Right ventricle myocardium superior (tissue), 1 donor: ENCODE data around the gene AP1S2. TPM values are rescaled to one million over a fixed set of nuclear protein-coding genes. Genes with fewer than 3 reads are reported as not detected.

Experiments used
- total RNA-seq: library from RNA; stranded (reverse); fragmentation: NEBNext Ultra II Directional; extraction: Animal tissue kit (Norgen Biotek cat#: 25700); gene quantifications from one replicate; pipeline ENCODE4 v1.2.1, GENCODE V29; 2021
- donor health status: DM: no; HTN: yes; CAD: no; lungs with severe emphysema.

Gene AP1S2
- total RNA-seq, 1 donor from 2014 or later: 117 TPM

Other genes starting within 250 kb of the AP1S2 start
- gene CLTRN, start 190.0 kb downstream of the AP1S2 start, total RNA-seq: 0.94 TPM
- 2.8 TPM for gene CA5B, start 116.5 kb downstream of the AP1S2 start, total RNA-seq
- gene ZRSR2, start 64.3 kb downstream of the AP1S2 start, total RNA-seq: 6.8 TPM